K562 (cell line): ENCODE results near the gene UBAC2. TPM values are rescaled to one million over a fixed set of nuclear protein-coding genes. Genes with fewer than 3 reads are reported as not detected.
A peak's percentile ranks its signal among the peaks of the same experiment; 100 is the strongest.

Source experiments
- ATF7 ChIP-seq: fragments of 450-650 bp; IDR thresholded peaks from 2 replicates; pipeline ENCODE4 v1.7.1; 2014; ENCODE audit warnings: mild to moderate bottlenecking, moderate library complexity
- CHD1 ChIP-seq: fragments of 200-600 bp; sonication (generic); IDR thresholded peaks from one replicate; pipeline ENCODE4 v1.6.1; 2012; ENCODE audit warnings: mild to moderate bottlenecking, moderate library complexity, low read length, inconsistent platforms
- EHMT2 ChIP-seq: fragments of 450-650 bp; IDR thresholded peaks from 2 replicates; pipeline ENCODE4 v1.6.1; 2018; ENCODE audit warnings: antibody characterized with exemption
- GABPA ChIP-seq: fragments of 200-800 bp; sonication (Bioruptor generic); conservative IDR thresholded peaks from 2 replicates; pipeline ENCODE4 v1.6.1; 2016; ENCODE audit warnings: low read depth, missing genetic modification characterization, missing compliant biosample characterization
- GATA2 ChIP-seq: sonication (generic); formaldehyde crosslinking; IDR thresholded peaks from 2 replicates; pipeline ENCODE4 v1.4.0; 2020; ENCODE audit warnings: mild to moderate bottlenecking, missing genetic modification reagents
- HDAC1 ChIP-seq, 2 experiments: fragments of 450-650 bp; IDR thresholded peaks; 2 replicates each; pipeline ENCODE4 v1.6.1; 2016 to 2017; ENCODE audit warnings: inconsistent platforms in 1 of 2, mild to moderate bottlenecking in 1 of 2, moderate library complexity in 1 of 2
- HNRNPK ChIP-seq: fragments of 200-400 bp; formaldehyde crosslinking; IDR thresholded peaks from one replicate; pipeline ENCODE4 v1.6.1; 2018; ENCODE audit warnings: mild to moderate bottlenecking, low read depth, low read length; ENCODE audit not compliant: poor library complexity, severe bottlenecking
- LEF1 ChIP-seq: fragments of 450-650 bp; IDR thresholded peaks from 2 replicates; pipeline ENCODE4 v1.6.1; 2016; ENCODE audit warnings: mild to moderate bottlenecking
- MAFK ChIP-seq: IDR thresholded peaks from 2 replicates; pipeline ENCODE4 v1.6.1; 2011; ENCODE audit warnings: low read length, improper control_type of control experiment
- MYBL2 ChIP-seq, 2 experiments: fragments of 450-650 bp in 1 of 2; sonication (generic) in 1 of 2; formaldehyde crosslinking in 1 of 2; IDR thresholded peaks; 2 replicates each; pipeline versions ENCODE4 v1.6.1 to v1.8.1; 2017 to 2022; ENCODE audit warnings: borderline replicate concordance in 1 of 2, inconsistent platforms in 1 of 2, low read depth in 1 of 2, mild to moderate bottlenecking in 1 of 2, missing genetic modification reagents in 1 of 2, moderate library complexity in 1 of 2
- NR2C1 ChIP-seq, 2 experiments: fragments of 450-650 bp; IDR thresholded peaks; 2 replicates each; pipeline ENCODE4 v1.6.1; 2017; ENCODE audit warnings: mild to moderate bottlenecking in 2 of 2, antibody characterized with exemption in 1 of 2, inconsistent platforms in 1 of 2, missing compliant biosample characterization in 1 of 2, missing genetic modification characterization in 1 of 2
- RCOR1 ChIP-seq, 2 experiments: IDR thresholded peaks; 2 replicates each; pipeline ENCODE4 v1.6.1; 2012; ENCODE audit warnings: low read depth in 2 of 2, low read length in 2 of 2, borderline replicate concordance in 1 of 2, improper control_type of control experiment in 1 of 2
- SMARCA4 ChIP-seq: fragments of 450-650 bp; IDR thresholded peaks from 2 replicates; pipeline ENCODE4 v1.6.1; 2016
- SNRNP70 ChIP-seq: fragments of 200-400 bp; formaldehyde crosslinking; optimal IDR thresholded peaks from 2 replicates; pipeline ENCODE3; 2017; ENCODE audit warnings: low read depth, low read length
- SPI1 ChIP-seq: IDR thresholded peaks from 2 replicates; pipeline ENCODE4 v1.6.1; 2011; ENCODE audit warnings: low read depth, low read length, control low read depth, borderline replicate concordance
- TEAD4 ChIP-seq, 2 experiments: sonication (generic) in 1 of 2; formaldehyde crosslinking in 1 of 2; IDR thresholded peaks; 2 replicates each; pipeline versions ENCODE4 v1.6.1 to v1.8.0; 2012 to 2022; ENCODE audit warnings: borderline replicate concordance in 1 of 2, inconsistent platforms in 1 of 2, low read length in 1 of 2, mild to moderate bottlenecking in 1 of 2, missing genetic modification reagents in 1 of 2
- VEZF1 ChIP-seq: fragments of 200-800 bp; sonication (Bioruptor generic); IDR thresholded peaks from 2 replicates; pipeline ENCODE4 v1.6.1; 2017; ENCODE audit warnings: missing genetic modification characterization, missing compliant biosample characterization
- ZBTB34 ChIP-seq: fragments of 250-450 bp; sonication (Bioruptor Pico); IDR thresholded peaks from 2 replicates; pipeline ENCODE4 v1.8.0; 2021; ENCODE audit warnings: mild to moderate bottlenecking, moderate library complexity
- polyA plus RNA-seq, 8 experiments: library from polyadenylated mRNA; depleted of rRNA in 4 of 8; stranded (reverse) in 5 of 8; unstranded in 3 of 8; fragments of >200 nt; fragmentation: Nextera tagmentation in 2 of 8; fragmentation: Illumina TruSeq in 1 of 8; extraction: Ambion mirVana in 2 of 8; extraction: Trizol in 1 of 8; gene quantifications; 2 replicates each; pipeline versions ENCODE4 v1.2.1 to v1.2.3, GENCODE V29; 2011 to 2014; ENCODE audit warnings: inconsistent platforms in 1 of 8, missing spikeins in 1 of 8
- total RNA-seq, 7 experiments: library from RNA; depleted of rRNA in 6 of 7; stranded (reverse); fragments of >200 nt in 6 of 7; fragmentation: Illumina TruSeq in 2 of 7; extraction: Trizol in 2 of 7; gene quantifications; 2 replicates each; pipeline versions ENCODE4 v1.2.1 to v1.2.3, GENCODE V29; 2011 to 2021; ENCODE audit warnings: low replicate concordance in 1 of 7
- TF ChIP-seq, protein P1 (sequence below): fragments of 450-650 bp; IDR thresholded peaks from 2 replicates; pipeline ENCODE4 v1.6.1; 2017; ENCODE audit warnings: antibody characterized with exemption, mild to moderate bottlenecking

Gene UBAC2
- total and polyA plus RNA-seq, 9 of the 15 experiments (the other 6 are each of a cell fraction or from before 2014, with no cell fraction given), result 6.0 to 84.1 (median 32.3) TPM

DNA sequence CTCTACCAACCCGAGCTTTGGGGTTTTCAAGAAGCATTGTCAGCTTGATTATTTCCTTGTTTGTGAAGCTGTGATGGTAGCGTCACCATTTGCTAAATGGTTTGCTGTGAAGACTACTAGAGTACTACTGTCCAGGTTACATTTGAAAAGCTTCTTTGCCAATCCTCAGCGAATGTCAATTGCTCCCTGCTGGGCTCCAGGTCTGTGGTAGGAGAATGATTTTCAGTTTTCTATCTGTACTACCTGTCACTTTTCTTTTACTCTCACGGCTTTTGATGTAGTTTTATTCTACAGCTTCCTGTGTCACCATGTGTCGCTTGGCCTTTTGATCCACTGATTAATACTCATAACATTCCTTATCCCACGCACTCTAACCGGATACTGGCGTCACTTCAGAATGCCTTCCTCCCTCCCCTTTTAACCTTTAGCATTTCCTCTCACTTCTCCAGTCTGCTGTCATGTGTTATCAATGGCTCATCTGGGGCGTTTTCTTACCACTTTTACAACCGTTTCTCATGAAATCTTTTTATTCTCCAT, 114.1 kb downstream of the UBAC2 start (continued):
- TF ChIP-seq NR2C1 (IDR thresholded peaks at IDR 0.05) (peak; percentile 46; the same call in 1 of the 2 replicates), NR2C1 (tag; IDR thresholded peaks at IDR 0.05) (peak; percentile 74), EHMT2 (peak; percentile 55; the same call in 1 of the 2 replicates), CHD1 (no peak), ZBTB34 (CRISPR knock-in tag) (no peak), TEAD4 (IDR thresholded peaks at IDR 0.05; ENCODE audit: low read length) (peak; percentile 54; the same call in 1 of the 2 replicates), TEAD4 (CRISPR knock-in tag; IDR thresholded peaks at IDR 0.05; ENCODE audit: borderline replicate concordance) (no peak), GATA2 (CRISPR knock-in tag) (0 out of 2 replicates have a peak, but pooled peaks have one; percentile 48), MYBL2 (IDR thresholded peaks at IDR 0.05; ENCODE audit: low read depth) (0 out of 2 replicates have a peak, but pooled peaks have one; percentile 19), MYBL2 (CRISPR knock-in tag; IDR thresholded peaks at IDR 0.05; ENCODE audit: borderline replicate concordance) (no peak), MAFK (no peak), SMARCA4 (peak; percentile 60), SNRNP70 (no peak), RCOR1 (IDR thresholded peaks at IDR 0.05; ENCODE audit: borderline replicate concordance in 1 of 2, low read depth in 2 of 2, low read length in 2 of 2) (peak in 1 of 2 experiments; percentile 44; a peak in 1 of 4 replicates), LEF1 (peak; percentile 69; the same call in 1 of the 2 replicates), ATF7 (0 out of 2 replicates have a peak, but pooled peaks have one; percentile 31), VEZF1 (CRISPR knock-in tag) (peak; percentile 47; the same call in 1 of the 2 replicates), HNRNPK (no peak), GABPA (tag) (peak; percentile 66), HDAC1 (IDR thresholded peaks at IDR 0.05) (peak in 1 of 2 experiments; percentile 51; a peak in 1 of 4 replicates), SPI1 (peak; percentile 56)
- TF ChIP-seq, protein P1, sequence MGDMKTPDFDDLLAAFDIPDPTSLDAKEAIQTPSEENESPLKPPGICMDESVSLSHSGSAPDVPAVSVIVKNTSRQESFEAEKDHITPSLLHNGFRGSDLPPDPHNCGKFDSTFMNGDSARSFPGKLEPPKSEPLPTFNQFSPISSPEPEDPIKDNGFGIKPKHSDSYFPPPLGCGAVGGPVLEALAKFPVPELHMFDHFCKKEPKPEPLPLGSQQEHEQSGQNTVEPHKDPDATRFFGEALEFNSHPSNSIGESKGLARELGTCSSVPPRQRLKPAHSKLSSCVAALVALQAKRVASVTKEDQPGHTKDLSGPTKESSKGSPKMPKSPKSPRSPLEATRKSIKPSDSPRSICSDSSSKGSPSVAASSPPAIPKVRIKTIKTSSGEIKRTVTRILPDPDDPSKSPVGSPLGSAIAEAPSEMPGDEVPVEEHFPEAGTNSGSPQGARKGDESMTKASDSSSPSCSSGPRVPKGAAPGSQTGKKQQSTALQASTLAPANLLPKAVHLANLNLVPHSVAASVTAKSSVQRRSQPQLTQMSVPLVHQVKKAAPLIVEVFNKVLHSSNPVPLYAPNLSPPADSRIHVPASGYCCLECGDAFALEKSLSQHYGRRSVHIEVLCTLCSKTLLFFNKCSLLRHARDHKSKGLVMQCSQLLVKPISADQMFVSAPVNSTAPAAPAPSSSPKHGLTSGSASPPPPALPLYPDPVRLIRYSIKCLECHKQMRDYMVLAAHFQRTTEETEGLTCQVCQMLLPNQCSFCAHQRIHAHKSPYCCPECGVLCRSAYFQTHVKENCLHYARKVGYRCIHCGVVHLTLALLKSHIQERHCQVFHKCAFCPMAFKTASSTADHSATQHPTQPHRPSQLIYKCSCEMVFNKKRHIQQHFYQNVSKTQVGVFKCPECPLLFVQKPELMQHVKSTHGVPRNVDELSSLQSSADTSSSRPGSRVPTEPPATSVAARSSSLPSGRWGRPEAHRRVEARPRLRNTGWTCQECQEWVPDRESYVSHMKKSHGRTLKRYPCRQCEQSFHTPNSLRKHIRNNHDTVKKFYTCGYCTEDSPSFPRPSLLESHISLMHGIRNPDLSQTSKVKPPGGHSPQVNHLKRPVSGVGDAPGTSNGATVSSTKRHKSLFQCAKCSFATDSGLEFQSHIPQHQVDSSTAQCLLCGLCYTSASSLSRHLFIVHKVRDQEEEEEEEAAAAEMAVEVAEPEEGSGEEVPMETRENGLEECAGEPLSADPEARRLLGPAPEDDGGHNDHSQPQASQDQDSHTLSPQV, result 0 out of 2 replicates have a peak, but pooled peaks have one; percentile 57
